ENCODE data around the gene BTNL2. TPM values are rescaled to one million over a fixed set of nuclear protein-coding genes. Genes with fewer than 3 reads are reported as not detected.

Gene BTNL2, protein sequence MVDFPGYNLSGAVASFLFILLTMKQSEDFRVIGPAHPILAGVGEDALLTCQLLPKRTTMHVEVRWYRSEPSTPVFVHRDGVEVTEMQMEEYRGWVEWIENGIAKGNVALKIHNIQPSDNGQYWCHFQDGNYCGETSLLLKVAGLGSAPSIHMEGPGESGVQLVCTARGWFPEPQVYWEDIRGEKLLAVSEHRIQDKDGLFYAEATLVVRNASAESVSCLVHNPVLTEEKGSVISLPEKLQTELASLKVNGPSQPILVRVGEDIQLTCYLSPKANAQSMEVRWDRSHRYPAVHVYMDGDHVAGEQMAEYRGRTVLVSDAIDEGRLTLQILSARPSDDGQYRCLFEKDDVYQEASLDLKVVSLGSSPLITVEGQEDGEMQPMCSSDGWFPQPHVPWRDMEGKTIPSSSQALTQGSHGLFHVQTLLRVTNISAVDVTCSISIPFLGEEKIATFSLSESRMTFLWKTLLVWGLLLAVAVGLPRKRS
- total RNA-seq, result 1 to 10 TPM in 2 of 4 donors, not detected in 2; 3.6 to 3.8 TPM

DNA sequence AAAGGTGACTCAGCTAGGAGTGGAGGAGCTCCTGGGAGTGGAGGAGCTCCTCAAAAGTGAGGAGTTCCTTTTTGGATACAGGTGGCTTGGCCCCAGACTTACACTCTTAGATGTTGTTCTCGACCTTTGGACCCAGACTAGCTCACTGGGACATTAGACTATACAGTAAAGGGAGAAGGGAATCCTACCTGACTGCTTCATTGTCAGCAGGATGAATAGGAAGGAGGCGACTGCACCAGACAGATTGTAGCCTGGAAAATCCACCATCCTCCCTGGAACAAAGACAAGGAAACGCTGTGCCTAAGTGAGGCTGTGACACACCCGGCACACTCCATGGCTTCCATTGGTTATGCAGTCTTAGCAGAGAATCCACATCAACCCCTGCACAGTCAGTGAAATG is at the start of gene BTNL2:
BTNL2 (minus strand) TSS at position 325 of the 400 bp plus-strand sequence; CDS start at position 267, 58 bp downstream.
- Histone ChIP-seq H3K4me1 (no peaks in the 10 kb centered on the region), H3K27ac (peak within 1 kb of the TSS in 1 of 4 donors; percentile 42), H3K36me3 (no peaks in the 10 kb centered on the region), H3K27me3 (no peaks in the 10 kb centered on the region), H3K4me3 (no peak within 1 kb of the TSS), H3K9me3 (no peaks in the 10 kb centered on the region)
- DNase-seq, result no peak
- TF ChIP-seq, protein P1, sequence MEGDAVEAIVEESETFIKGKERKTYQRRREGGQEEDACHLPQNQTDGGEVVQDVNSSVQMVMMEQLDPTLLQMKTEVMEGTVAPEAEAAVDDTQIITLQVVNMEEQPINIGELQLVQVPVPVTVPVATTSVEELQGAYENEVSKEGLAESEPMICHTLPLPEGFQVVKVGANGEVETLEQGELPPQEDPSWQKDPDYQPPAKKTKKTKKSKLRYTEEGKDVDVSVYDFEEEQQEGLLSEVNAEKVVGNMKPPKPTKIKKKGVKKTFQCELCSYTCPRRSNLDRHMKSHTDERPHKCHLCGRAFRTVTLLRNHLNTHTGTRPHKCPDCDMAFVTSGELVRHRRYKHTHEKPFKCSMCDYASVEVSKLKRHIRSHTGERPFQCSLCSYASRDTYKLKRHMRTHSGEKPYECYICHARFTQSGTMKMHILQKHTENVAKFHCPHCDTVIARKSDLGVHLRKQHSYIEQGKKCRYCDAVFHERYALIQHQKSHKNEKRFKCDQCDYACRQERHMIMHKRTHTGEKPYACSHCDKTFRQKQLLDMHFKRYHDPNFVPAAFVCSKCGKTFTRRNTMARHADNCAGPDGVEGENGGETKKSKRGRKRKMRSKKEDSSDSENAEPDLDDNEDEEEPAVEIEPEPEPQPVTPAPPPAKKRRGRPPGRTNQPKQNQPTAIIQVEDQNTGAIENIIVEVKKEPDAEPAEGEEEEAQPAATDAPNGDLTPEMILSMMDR (IDR thresholded peaks at IDR 0.05), result no peak
- TF ChIP-seq POLR2A (IDR thresholded peaks at IDR 0.05), result no peak

DNA sequence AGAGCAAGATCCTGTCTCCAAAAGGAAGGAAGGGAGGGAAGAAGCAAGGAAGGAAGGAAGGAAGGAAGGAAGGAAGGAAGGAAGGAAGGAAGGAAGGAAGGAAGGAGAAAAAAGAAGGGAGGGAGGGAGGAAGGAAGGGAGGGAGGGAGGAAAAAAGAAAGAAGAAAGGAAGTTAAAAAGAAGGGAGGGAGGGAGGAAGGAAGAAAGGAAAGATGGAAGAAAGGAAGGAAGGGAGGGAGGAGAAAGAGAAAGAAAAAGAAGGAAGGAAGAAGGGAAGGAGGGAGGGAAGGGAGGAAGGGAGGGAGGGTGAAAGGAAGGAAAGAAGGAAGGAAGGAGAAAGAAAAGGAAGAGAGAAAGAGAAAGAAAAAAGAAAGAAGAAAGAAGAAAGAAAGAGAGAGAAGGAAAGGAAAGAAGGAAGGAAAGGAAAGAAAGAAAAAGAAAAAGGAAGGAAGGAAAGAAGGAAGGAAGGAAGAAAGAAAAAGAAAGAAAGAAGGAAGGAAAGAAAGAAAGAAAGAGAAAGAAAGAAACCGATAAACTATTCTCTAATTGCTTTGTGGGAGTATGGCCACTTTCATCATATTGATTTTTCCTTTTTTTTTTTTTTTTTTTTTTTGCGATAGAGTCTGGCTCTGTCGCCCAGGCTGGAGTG is 42.2 kb upstream of the BTNL2 start:
- Histone ChIP-seq H3K4me1 (no peaks in the 10 kb centered on the region), H3K36me3 (no peaks in the 10 kb centered on the region), H3K27ac (no peak overlapping the region), H3K9me3 (no peaks in the 10 kb centered on the region), H3K4me3 (no peak overlapping the region), H3K27me3 (no peaks in the 10 kb centered on the region)
- TF ChIP-seq, protein P1 (IDR thresholded peaks at IDR 0.05), result no peak
- no peak for TF ChIP-seq POLR2A (IDR thresholded peaks at IDR 0.05)
- no peak for DNase-seq

DNA sequence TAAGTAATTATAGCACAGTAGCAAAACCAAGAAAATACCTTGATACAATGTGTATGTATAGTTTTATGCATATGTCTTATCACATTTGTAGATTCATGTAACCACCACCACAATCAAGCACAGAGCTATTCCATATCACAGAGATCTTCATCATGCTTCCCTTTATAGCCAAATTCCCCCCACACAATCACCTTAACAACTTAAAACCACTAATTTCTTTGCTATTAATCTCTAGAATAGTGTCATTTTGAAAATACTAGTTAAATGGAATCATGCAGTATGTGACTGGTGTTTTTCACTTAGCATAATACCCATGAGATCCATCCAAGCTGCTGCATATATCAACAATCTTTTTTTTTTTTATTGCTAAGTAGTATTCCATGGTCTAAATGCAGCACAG is 41.0 kb upstream of the BTNL2 start:
- Histone ChIP-seq H3K4me3 (no peak overlapping the region), H3K4me1 (no peaks in the 10 kb centered on the region), H3K27me3 (no peaks in the 10 kb centered on the region), H3K36me3 (peaks cover 0 to 7% (median 0%) of the 10 kb centered on the region in 3 donors), H3K9me3 (no peaks in the 10 kb centered on the region), H3K27ac (no peak overlapping the region)
- no peak for DNase-seq
- TF ChIP-seq, protein P1 (IDR thresholded peaks at IDR 0.05), result no peak
- no peak for TF ChIP-seq POLR2A (IDR thresholded peaks at IDR 0.05)

DNA sequence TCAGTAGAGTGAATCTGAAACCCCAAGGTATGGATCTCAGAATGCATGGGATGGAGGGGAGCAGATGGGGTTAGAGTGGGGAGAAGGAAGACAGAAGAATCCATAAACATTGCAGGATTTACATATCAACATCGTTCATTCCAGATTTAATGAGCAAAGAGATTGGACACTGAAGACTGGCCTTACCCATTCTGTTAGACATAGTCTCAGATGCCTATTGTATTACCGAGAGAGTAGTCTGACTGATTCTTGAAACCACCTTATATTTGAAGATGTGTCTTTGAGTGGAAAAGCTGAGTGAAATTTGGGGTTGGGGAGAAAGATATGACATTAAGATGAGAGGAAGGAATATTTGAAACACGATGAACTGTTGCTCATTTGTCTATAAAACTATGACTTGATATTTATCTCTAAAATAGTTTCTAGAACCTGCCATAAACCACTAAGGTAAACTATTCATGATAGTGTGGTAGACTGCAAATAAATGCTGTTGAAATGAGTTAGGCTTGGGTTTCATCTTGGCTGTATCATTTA is 38.4 kb upstream of the BTNL2 start:
- Histone ChIP-seq H3K4me1 (no peaks in the 10 kb centered on the region), H3K4me3 (no peak overlapping the region), H3K36me3 (peaks cover 0 to 9% (median 0%) of the 10 kb centered on the region in 3 donors), H3K27ac (no peak overlapping the region), H3K27me3 (no peaks in the 10 kb centered on the region), H3K9me3 (no peaks in the 10 kb centered on the region)
- DNase-seq, result no peak
- TF ChIP-seq, protein P1 (IDR thresholded peaks at IDR 0.05), result no peak
- no peak for TF ChIP-seq POLR2A (IDR thresholded peaks at IDR 0.05)

DNA sequence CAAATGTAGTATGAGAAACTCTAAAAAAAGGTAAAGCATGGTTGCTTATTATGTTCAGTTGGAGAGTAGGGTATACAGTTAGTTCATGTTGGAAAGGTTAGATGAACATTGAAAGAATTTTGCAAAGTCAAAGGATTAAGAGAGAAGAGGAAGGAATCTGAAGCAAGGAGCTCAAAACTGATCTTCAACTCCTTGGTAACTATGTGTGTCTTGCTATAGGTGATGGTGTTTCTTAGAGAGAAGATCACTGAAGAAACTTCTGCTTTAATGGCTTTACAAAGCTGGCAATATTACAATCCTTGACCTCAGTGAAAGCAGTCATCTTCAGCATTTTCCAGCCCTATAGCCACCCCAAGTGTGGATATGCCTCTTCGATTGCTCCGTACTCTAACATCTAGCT is 37.5 kb upstream of the BTNL2 start:
- Histone ChIP-seq H3K9me3 (no peaks in the 10 kb centered on the region), H3K4me1 (no peaks in the 10 kb centered on the region), H3K4me3 (no peak overlapping the region), H3K27me3 (no peaks in the 10 kb centered on the region), H3K36me3 (peaks cover 0 to 9% (median 0%) of the 10 kb centered on the region in 3 donors), H3K27ac (no peak overlapping the region)
- TF ChIP-seq, protein P1 (IDR thresholded peaks at IDR 0.05), result no peak
- TF ChIP-seq POLR2A (IDR thresholded peaks at IDR 0.05), result no peak
- DNase-seq, result no peak
